NB4 (cell line): ENCODE results near the gene ST8SIA6.

Source experiments
- CTCF ChIP-seq: IDR thresholded peaks from one replicate; pipeline ENCODE4 v1.5.1; 2012; ENCODE audit warnings: low read depth, low read length
- POLR2A ChIP-seq: IDR thresholded peaks from 2 replicates; pipeline ENCODE4 v1.6.1; 2011; ENCODE audit warnings: mild to moderate bottlenecking; ENCODE audit not compliant: insufficient read length; ENCODE audit errors: extremely low read depth

DNA sequence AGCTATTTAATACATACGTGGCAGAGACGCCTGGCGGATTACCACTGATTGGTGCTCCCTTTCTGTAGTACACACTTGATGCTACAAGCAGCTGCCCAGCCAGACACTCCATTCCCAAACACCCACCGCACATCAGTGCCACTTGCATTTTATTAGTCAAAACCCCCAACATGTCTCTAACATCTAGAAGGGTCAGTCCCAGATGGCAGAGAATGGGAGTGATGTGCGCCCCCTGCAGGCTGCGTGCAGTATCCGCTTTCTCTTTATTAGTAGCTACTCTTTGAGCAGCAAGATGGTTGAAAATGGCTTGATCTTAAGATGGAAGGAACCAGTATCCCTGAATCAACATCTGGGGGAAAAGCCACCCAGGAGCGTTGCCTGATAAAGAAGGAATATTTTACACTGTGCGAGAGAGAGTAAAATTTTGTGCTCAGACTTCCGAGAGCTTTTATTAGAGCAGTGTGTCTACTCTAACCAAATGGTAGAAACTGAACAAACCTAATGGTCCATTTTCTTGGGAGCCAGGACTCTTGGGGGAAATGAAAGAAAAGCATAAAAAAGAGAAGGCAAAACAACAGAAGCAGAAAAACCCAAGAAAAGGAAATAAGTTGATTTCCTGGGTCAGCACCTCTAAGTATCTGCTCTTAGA, 78.3 kb downstream of the ST8SIA6 start:
- TF ChIP-seq CTCF (peak; percentile 59), POLR2A (no peak)
